Esophagus muscularis mucosa (tissue), 4 donors: Measurements from ENCODE around the gene CST7.

Experiments
- EP300 ChIP-seq: sonication (generic); formaldehyde crosslinking; IDR thresholded peaks from one replicate; pipeline ENCODE4 v1.6.1; 2017; ENCODE audit warnings: antibody characterized with exemption
- POLR2A ChIP-seq: fragments of 450-650 bp; IDR thresholded peaks from one replicate; pipeline ENCODE4 v1.6.1; 2017; ENCODE audit warnings: antibody characterized with exemption, moderate library complexity, mild to moderate bottlenecking, low read depth
- POLR2AphosphoS5 ChIP-seq, 2 donors: sonication (generic); formaldehyde crosslinking; IDR thresholded peaks; one replicate each; pipeline ENCODE4 v1.6.1; 2017; ENCODE audit warnings: antibody characterized with exemption in 2 of 2
- TF ChIP-seq, protein P1 (sequence below), 3 experiments: fragments of 200-600 bp in 2 of 3; fragments of 450-650 bp in 1 of 3; sonication (generic) in 2 of 3; IDR thresholded peaks; one replicate each; pipeline ENCODE4 v1.5.1; 2017 to 2019; ENCODE audit warnings: antibody characterized with exemption in 3 of 3, mild to moderate bottlenecking in 2 of 3, moderate library complexity in 1 of 3

DNA sequence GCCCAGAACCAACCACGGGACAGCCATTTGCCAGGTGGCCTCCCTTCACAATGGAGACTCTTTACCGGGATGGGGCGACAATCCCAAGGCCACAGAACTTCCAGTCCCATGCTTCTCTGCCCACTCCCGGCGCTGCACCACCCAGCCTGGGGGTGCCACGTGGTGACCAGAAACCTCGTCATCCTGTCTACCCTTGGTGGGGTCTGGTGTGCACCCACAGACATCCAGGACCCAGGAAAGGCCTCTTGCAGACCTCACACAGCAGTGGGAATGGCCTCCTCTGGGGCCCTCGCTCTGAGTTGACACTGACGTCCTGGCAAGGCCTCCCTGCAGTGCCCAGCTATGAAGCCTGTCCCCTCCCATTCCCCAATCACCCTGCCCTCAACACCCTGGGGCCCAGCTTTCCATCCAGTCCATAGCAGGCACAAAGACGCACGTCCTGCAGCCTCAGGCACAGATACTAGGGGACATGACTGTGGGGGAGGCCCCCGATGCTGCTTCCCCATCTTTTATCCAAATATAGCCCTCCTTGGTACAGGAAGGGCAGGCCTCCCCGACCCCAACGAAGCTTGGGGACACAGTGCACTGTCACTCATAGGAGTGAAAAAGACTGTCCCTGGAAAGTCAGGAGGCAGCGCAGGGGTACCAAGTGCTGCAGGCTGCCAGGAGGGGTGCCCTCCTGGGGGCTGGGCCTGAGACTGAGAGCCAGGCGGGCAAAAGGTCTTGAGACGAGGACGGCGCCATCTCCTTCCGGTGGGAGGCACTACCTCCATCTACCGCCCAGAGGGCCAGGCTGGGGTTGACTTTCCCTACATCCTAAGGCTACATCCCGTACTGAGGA lies 7.2 kb downstream of the CST7 start:
- TF ChIP-seq, protein P1, sequence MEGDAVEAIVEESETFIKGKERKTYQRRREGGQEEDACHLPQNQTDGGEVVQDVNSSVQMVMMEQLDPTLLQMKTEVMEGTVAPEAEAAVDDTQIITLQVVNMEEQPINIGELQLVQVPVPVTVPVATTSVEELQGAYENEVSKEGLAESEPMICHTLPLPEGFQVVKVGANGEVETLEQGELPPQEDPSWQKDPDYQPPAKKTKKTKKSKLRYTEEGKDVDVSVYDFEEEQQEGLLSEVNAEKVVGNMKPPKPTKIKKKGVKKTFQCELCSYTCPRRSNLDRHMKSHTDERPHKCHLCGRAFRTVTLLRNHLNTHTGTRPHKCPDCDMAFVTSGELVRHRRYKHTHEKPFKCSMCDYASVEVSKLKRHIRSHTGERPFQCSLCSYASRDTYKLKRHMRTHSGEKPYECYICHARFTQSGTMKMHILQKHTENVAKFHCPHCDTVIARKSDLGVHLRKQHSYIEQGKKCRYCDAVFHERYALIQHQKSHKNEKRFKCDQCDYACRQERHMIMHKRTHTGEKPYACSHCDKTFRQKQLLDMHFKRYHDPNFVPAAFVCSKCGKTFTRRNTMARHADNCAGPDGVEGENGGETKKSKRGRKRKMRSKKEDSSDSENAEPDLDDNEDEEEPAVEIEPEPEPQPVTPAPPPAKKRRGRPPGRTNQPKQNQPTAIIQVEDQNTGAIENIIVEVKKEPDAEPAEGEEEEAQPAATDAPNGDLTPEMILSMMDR (IDR thresholded peaks at IDR 0.05), result no peak
- TF ChIP-seq POLR2AphosphoS5 (IDR thresholded peaks at IDR 0.05) (no peak), POLR2A (no peak), EP300 (no peak)
